Measurements from ENCODE around the gene CREBRF.

The CREBRF gene

GRCh38 chr5:173165177-173166016 is 109.2 kb downstream of the CREBRF start:
- TF ChIP-seq CTCF (IDR thresholded peaks at IDR 0.05; ENCODE audit: insufficient read depth, low read depth, low read length, missing control alignments), result no peak
- DNase-seq (ENCODE audit: low read depth), result no peak
- no peak overlapping the region for H3K4me3 ChIP-seq (ENCODE audit: low read length)

- no peak for TF ChIP-seq CTCF (IDR thresholded peaks at IDR 0.05; ENCODE audit: insufficient read depth, low read depth, low read length, missing control alignments)
- no peak overlapping the region for H3K4me3 ChIP-seq (ENCODE audit: low read length)
- DNase-seq (ENCODE audit: low read depth), result no peak
These were observed 116.0 kb downstream of the CREBRF start for GRCh38 chr5:173172166-173172565.

GRCh38 chr5:173175523-173175922 is 119.4 kb downstream of the CREBRF start:
- no peak overlapping the region for H3K4me3 ChIP-seq (ENCODE audit: low read length)
- DNase-seq (ENCODE audit: low read depth), result no peak
- no peak for TF ChIP-seq CTCF (IDR thresholded peaks at IDR 0.05; ENCODE audit: insufficient read depth, low read depth, low read length, missing control alignments)

GRCh38 chr5:173178369-173178910 is 122.3 kb downstream of the CREBRF start:
- TF ChIP-seq CTCF (IDR thresholded peaks at IDR 0.05; ENCODE audit: insufficient read depth, low read depth, low read length, missing control alignments), result no peak
- H3K4me3 ChIP-seq (ENCODE audit: low read length), result no peak overlapping the region
- no peak for DNase-seq (ENCODE audit: low read depth)

GRCh38 chr5:173180331-173180730 is 124.2 kb downstream of the CREBRF start:
- TF ChIP-seq CTCF (IDR thresholded peaks at IDR 0.05; ENCODE audit: insufficient read depth, low read depth, low read length, missing control alignments), result no peak
- no peak overlapping the region for H3K4me3 ChIP-seq (ENCODE audit: low read length)
- no peak for DNase-seq (ENCODE audit: low read depth)

- H3K4me3 ChIP-seq (ENCODE audit: low read length), result no peak overlapping the region
- TF ChIP-seq CTCF (IDR thresholded peaks at IDR 0.05; ENCODE audit: insufficient read depth, low read depth, low read length, missing control alignments), result no peak
- no peak for DNase-seq (ENCODE audit: low read depth)
These were observed 131.0 kb downstream of the CREBRF start for GRCh38 chr5:173187054-173187743.

Data from epithelial cell of esophagus (primary cell).